Esophagus squamous epithelium (tissue), 5 donors: ENCODE data around the gene CADPS. TPM values are rescaled to one million over a fixed set of nuclear protein-coding genes. Genes with fewer than 3 reads are reported as not detected.

ENCODE experiments used
- DNase-seq: peaks from one replicate; lab custom pipeline; 2025; lab: John Stamatoyannopoulos, UW
- H3K27ac ChIP-seq, 4 donors: fragments of 200-600 bp; sonication (generic); one replicate each; pipeline ENCODE4 v1.5.1; 2016 to 2019; ENCODE audit warnings: mild to moderate bottlenecking in 1 of 4
- H3K27me3 ChIP-seq, 4 donors: fragments of 200-600 bp; sonication (generic); 1 replicate in 3 of 4; 2 replicates in 1 of 4; pipeline versions ENCODE4 v1.5.1 to v1.6.0; 2017 to 2021; ENCODE audit warnings: antibody characterized with exemption in 1 of 4
- H3K36me3 ChIP-seq, 3 donors: fragments of 200-600 bp; sonication (generic); one replicate each; pipeline ENCODE4 v1.5.1; 2016 to 2019
- H3K4me1 ChIP-seq, 3 donors: fragments of 200-600 bp; sonication (generic); one replicate each; pipeline ENCODE4 v1.5.1; 2017 to 2019
- H3K4me3 ChIP-seq, 4 donors: fragments of 200-600 bp; sonication (generic); 1 replicate in 3 of 4; 2 replicates in 1 of 4; pipeline ENCODE4 v1.5.1; 2016 to 2019; ENCODE audit warnings: mild to moderate bottlenecking in 2 of 4, moderate library complexity in 1 of 4
- H3K9me3 ChIP-seq, 3 donors: fragments of 200-600 bp; sonication (generic); one replicate each; pipeline ENCODE4 v1.5.1; 2016 to 2019
- POLR2A ChIP-seq, 4 donors: fragments of 450-650 bp; IDR thresholded peaks; one replicate each; pipeline ENCODE4 v1.6.1; 2017; ENCODE audit warnings: antibody characterized with exemption in 4 of 4, mild to moderate bottlenecking in 4 of 4, moderate library complexity in 3 of 4
- WGBS, 2 donors: methylation state at CpG; one replicate each; pipeline ENCODE4 v1.1.5; 2018; 5-methylcytosine and 5-hydroxymethylcytosine counted together
- intact Hi-C: fragments of 100-400 bp; cut with DNase I; formaldehyde crosslinking; loops from one replicate; pipeline ENCODE4 v1.15.0; 2022
- total RNA-seq, 4 donors: library from RNA; depleted of rRNA; stranded (reverse); fragments of >200 nt; gene quantifications; one replicate each; pipeline ENCODE4 v1.1.0, GENCODE V29; 2016
- TF ChIP-seq, protein P1 (sequence below), 6 experiments: fragments of 450-650 bp in 4 of 6; fragments of 200-600 bp in 2 of 6; sonication (generic) in 2 of 6; IDR thresholded peaks; one replicate each; pipeline ENCODE4 v1.5.1; 2016 to 2019; ENCODE audit warnings: antibody characterized with exemption in 6 of 6, mild to moderate bottlenecking in 4 of 6, moderate library complexity in 4 of 6
- donor health status: DM: yes; HTN: yes; CAD: no.

Gene CADPS
- total RNA-seq, 4 donors from 2014 or later = 0.09 to 4.8 TPM; not detected in 2

DNA sequence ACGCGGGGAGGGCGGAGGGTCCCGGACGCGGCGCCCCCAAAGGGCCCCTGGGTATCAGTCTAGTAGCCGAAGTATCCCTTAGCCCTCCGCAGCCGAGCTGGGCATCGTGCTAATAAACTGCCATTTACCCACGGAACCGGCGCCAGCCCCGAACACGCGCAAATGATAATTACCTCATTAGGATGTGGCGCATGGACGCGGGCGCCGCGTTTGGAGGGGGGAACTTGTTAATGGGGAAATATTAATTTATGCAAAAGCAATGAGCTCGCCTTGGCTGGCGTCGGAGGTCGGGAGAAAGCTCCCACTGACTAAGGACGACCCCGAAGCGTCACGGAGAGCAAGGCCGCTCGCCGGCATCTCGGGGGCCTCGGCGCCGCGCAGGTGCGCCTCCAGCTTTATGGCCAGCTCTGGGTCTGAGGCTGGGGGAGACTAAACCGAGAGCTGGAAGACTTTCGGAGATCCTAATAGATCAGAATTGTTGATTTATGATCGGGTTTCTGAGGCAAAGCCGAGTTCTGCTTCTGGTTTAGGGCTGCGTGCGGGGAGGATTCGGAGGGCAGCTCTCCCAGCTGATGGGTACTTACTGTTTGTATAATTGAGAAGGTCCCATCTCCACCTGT is 501.4 kb downstream of the CADPS start:
- TF ChIP-seq, protein P1, sequence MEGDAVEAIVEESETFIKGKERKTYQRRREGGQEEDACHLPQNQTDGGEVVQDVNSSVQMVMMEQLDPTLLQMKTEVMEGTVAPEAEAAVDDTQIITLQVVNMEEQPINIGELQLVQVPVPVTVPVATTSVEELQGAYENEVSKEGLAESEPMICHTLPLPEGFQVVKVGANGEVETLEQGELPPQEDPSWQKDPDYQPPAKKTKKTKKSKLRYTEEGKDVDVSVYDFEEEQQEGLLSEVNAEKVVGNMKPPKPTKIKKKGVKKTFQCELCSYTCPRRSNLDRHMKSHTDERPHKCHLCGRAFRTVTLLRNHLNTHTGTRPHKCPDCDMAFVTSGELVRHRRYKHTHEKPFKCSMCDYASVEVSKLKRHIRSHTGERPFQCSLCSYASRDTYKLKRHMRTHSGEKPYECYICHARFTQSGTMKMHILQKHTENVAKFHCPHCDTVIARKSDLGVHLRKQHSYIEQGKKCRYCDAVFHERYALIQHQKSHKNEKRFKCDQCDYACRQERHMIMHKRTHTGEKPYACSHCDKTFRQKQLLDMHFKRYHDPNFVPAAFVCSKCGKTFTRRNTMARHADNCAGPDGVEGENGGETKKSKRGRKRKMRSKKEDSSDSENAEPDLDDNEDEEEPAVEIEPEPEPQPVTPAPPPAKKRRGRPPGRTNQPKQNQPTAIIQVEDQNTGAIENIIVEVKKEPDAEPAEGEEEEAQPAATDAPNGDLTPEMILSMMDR (IDR thresholded peaks at IDR 0.05) = no peak
- no peak for TF ChIP-seq POLR2A (IDR thresholded peaks at IDR 0.05)
- Histone ChIP-seq H3K27ac (no peak overlapping the region), H3K9me3 (no peaks in the 10 kb centered on the region), H3K4me1 (peaks cover 10 to 70% (median 14%) of the 10 kb centered on the region in 3 donors), H3K4me3 (peak overlapping the region in 3 of 4 donors; percentile 11 to 50 (median 24)), H3K27me3 (peaks cover 29 to 100% (median 59%) of the 10 kb centered on the region in 4 donors), H3K36me3 (no peaks in the 10 kb centered on the region)
- DNase-seq = no peak
- intact Hi-C loops = no loop called here
- 0 to 5% methylated on average over 14 to 20 of the region's 47 CpGs for WGBS, 2 donors

DNA sequence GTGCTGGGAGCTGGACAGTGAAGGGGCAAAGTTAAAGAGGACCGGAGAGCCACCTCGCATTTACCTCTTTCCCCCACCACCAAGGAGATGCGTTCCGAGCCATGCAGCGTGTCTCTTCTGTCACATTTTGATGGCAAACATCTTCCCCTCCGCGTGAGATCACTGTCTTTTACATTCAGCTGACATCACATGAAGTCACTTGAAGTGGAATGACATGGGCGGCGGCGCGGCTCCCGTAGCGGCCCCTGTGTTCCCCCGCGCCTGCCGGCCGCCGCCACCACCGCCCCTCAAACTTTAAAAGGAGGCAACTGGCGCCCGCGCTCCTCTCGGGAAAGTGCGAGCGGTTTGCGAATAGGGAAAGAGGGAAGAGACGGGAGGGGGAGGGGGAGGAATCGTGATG is 502.0 kb downstream of the CADPS start, which contains the start of gene FEZF2:
FEZF2 (minus strand) TSS at position 336 of the 400 bp plus-strand sequence. CDS start 682 bp downstream, outside the sequence.
- H3K4me3 ChIP-seq = peak within 1 kb of the TSS in 3 of 4 donors; percentile 11 to 50 (median 24)
- no peaks in the 10 kb centered on the region for H3K9me3 ChIP-seq
- TF ChIP-seq POLR2A (IDR thresholded peaks at IDR 0.05) = no peak
- TF ChIP-seq, protein P1 (IDR thresholded peaks at IDR 0.05) = no peak
- H3K27me3 ChIP-seq = peaks cover 31 to 100% (median 61%) of the 10 kb centered on the region in 4 donors
- H3K4me1 ChIP-seq = peaks cover 6 to 70% (median 14%) of the 10 kb centered on the region in 3 donors
- intact Hi-C loops = no loop called here
- H3K36me3 ChIP-seq = no peaks in the 10 kb centered on the region
- no peak within 1 kb of the TSS for H3K27ac ChIP-seq
- DNase-seq = no peak
- WGBS, 2 donors = 1 to 9% methylated on average over 8 to 11 of the region's 28 CpGs

DNA sequence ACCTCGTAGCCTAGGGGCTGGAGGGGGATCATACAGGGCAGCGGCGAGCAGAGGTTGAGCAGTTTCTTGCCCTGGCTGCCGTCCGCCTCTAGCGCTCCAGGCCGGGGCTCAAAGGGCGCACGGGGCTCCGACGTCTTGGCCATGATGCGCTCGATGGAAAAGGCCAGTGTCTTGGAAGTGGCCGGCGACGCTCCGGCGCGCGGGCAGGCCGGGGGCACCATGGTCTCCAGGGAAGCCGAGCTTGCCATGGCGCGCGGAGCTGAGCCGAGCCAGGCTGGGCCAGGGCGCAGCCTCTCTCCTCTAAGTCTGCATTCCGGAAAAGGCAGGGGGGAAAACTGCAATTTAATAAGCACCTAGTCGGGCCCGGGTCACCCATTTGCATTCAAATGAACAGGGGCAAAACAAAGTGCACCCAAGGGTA is 502.6 kb downstream of the CADPS start:
- DNase-seq = no peak

DNA sequence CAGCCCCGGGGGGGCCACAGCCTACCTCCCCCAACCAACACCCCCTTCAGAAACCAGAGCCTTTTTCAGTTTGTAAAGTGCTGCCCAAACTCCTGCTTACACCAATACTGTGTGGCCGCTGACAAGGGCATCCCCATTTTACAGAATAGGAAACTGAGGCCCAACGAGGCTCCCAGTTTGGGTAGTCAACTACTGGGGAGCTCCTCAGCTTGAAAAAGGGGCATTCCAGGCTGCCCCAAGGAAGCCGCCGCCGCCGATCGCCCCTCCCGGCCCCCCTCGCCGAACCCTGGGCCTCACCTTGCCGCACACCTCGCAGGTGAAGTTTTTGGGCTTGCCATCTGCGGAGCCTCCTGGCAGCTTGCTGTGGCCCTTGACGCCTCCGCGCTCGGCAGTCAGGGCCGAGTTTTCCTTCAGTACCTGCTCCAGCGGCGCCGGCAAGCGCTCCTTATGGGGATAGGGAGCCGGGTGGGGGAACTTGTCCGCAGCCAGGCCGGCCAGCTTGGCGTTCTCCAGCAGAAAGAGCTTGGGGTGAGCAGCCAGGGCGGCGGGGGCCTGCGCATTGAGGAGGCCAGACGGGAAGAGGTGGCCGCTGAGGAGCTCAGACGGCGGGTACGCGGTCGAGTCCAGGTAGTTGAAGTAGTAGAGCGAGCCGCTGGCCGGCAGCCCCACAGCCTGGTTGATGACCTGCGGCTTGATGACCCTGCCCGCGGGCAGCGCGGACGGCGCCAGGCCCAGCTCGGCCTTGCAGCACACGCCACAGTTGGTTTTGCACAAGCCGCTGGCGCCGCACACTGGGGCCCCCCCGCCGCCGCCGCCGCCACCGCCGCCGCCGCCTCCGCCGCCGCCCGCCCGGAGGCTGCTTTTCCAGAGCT is 503.3 kb downstream of the CADPS start:
- no peaks in the 10 kb centered on the region for H3K9me3 ChIP-seq
- no peak overlapping the region for H3K27ac ChIP-seq
- WGBS, 2 donors = 0 to 8% methylated on average over 8 of the region's 66 CpGs
- no peaks in the 10 kb centered on the region for H3K36me3 ChIP-seq
- peak overlapping the region in 2 of 4 donors; percentile 16 to 32 for H3K4me3 ChIP-seq
- H3K4me1 ChIP-seq = peaks cover 5 to 71% (median 14%) of the 10 kb centered on the region in 3 donors
- intact Hi-C loops = no loop called here
- DNase-seq = no peak
- TF ChIP-seq, protein P1 (IDR thresholded peaks at IDR 0.05) = no peak
- no peak for TF ChIP-seq POLR2A (IDR thresholded peaks at IDR 0.05)
- peaks cover 39 to 100% (median 63%) of the 10 kb centered on the region in 4 donors for H3K27me3 ChIP-seq

More for the DNA sequence above, 502.6 kb downstream of the CADPS start:
- Histone ChIP-seq H3K4me3 (peak overlapping the region in 2 of 4 donors; percentile 16 to 32), H3K27me3 (peaks cover 34 to 100% (median 65%) of the 10 kb centered on the region in 4 donors), H3K9me3 (no peaks in the 10 kb centered on the region), H3K4me1 (peaks cover 5 to 71% (median 14%) of the 10 kb centered on the region in 3 donors), H3K36me3 (no peaks in the 10 kb centered on the region), H3K27ac (no peak overlapping the region)
- 0 to 20% methylated on average over 2 of the region's 30 CpGs for WGBS, 2 donors
- TF ChIP-seq POLR2A (IDR thresholded peaks at IDR 0.05) = no peak
- TF ChIP-seq, protein P1 (IDR thresholded peaks at IDR 0.05) = no peak
- intact Hi-C loops = no loop called here
